Measurements from ENCODE around the gene ZNF335.

DNA sequence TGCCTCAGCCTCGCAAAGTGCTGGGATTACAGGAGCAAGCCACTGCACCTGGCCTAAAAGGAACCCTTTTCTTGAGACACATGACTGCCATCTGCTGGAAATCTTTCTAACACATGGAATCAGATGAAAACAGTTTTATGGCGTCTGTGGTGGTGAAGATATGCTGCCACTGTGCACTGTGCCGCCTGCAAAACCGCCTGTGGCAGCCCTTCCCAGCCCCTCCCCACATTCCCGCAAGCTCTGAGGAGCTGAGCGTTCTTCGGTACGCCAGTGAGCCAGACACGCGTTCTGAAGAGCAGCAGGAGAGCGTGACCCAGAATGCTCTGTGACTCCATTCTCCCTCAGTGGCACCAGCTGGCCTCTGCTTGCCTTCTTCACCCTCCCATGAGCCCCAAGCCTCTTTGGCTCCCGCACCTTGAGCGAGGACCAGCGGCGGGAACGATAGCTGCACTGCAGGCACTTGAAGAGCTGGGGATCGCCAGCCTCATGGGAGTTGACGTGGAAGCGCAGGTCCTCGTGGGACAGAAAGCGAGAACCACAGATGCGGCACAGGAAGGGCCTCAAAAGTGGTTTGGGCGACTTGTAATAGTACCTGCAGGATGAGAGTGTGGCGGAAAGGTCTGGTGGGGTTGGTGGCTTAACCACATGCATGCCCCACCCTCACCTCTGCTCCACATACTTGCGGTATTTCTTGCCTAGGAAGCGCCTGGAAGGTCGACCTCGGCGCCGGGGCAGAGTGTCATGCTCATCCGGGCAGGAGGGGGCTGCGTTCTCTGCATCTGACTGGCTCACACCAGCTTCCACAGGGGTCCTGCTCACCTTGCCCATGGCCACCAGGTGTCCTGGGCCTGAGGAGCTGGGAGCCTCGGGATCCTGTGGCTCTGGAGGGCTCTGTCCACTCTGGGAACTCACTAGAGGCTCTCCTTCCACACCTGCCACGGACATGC is 8.7 kb downstream of the ZNF335 start:
- TF ChIP-seq POLR2A (IDR thresholded peaks at IDR 0.05), result no peak
- TF ChIP-seq, protein P1, sequence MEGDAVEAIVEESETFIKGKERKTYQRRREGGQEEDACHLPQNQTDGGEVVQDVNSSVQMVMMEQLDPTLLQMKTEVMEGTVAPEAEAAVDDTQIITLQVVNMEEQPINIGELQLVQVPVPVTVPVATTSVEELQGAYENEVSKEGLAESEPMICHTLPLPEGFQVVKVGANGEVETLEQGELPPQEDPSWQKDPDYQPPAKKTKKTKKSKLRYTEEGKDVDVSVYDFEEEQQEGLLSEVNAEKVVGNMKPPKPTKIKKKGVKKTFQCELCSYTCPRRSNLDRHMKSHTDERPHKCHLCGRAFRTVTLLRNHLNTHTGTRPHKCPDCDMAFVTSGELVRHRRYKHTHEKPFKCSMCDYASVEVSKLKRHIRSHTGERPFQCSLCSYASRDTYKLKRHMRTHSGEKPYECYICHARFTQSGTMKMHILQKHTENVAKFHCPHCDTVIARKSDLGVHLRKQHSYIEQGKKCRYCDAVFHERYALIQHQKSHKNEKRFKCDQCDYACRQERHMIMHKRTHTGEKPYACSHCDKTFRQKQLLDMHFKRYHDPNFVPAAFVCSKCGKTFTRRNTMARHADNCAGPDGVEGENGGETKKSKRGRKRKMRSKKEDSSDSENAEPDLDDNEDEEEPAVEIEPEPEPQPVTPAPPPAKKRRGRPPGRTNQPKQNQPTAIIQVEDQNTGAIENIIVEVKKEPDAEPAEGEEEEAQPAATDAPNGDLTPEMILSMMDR (IDR thresholded peaks at IDR 0.05), result peak in 2 of 3 donors; percentile 13 to 33
- TF ChIP-seq EP300 (IDR thresholded peaks at IDR 0.05), result no peak

Data from ovary (tissue), 3 donors.